GM20431 (cell line): ENCODE measurements around the gene RETREG2.
"Not testable (repeated sequence)": the region's sequence is repeated elsewhere in the genome, so short reads cannot be mapped to it uniquely, and the experiment has no call there.

ENCODE experiments used
- in situ Hi-C: fragments of 300-500 bp; cut with MseI, MboI; formaldehyde crosslinking; loops from one replicate; pipeline ENCODE4 v1.15.0; 2020; ENCODE audit warnings: low sequenced_read_pairs; ENCODE audit not compliant: unreplicated experiment

The RETREG2 gene

DNA sequence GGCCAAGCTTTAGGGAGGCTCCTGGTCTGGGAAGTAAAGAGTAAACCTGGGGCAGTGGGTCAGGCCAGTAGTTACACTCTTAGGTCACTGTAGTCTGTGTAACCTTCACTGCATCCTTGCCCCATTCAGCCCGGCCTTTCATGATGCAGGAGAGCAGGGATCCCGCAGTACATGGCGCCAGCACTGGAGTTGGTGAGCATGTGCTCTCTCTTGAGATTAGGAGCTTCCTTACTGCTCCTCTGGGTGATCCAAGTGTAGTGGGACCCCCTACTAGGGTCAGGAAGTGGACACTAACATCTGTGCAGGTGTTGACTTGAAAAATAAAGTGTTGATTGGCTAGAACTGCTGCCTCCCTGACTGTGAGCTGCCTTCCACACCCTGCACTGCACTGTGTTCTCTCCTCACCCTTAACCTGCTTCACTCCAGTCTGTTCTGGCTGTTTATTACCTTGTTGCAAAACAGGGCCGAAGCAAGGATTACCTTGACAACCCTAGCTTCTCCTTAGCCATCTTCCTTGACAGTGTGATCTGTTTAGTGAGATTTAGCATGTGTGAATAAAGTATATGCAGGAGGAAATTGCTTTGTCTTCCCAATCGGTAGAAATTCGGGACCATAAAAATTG lies 5.2 kb downstream of the RETREG2 start:
- in situ Hi-C loops, result no loop called here

DNA sequence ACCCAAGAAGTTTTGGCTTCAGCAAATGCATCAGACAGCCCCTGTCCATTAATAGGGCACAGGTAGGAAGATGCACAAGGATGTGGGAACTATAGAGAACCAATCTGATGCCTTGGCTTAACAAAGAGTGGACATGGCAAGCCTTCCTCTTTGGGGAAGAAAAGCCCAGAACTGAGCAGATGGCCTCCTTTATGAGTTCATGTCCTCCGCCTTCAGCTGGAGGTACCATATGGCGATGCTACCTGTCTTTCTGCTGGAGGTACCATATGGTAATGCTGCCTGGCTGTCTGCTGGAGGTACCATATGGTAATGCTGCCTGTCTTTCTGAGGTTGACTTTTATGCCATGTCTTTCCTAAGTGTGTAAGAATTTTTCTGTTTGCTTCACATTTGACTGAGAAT lies 6.0 kb downstream of the RETREG2 start:
- in situ Hi-C loops, result no loop called here

DNA sequence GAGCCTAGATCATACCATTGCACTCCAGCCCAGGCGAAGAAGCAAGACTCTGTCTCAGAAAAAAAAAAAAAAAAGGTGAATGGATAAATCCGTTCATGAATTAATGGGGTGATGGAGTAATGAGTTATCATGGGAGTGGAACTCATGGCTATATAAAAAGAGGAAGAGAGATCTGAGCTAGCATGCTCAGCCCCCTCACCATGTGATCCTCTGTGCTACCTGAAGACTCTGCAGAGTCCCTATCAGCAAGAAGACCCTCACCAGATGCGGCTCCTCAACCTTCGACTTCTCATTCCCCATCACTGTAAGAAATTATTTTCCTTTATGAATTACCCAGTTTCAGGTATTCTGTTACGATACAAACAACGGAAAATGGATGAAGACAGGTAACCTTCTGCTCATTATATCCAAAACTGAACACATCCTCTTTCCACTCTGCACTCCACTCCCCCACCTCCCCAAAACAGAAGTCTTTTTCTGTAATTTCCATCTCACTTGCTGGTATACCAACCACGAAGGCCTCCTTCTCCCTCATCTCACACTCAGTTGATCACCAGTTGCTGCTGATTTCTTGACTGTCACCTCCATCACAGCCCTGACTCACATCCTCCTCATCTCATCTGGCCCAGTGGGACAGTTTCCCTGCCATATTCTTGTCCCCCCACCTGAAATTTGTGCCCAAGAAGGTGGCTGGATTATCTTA lies 8.8 kb downstream of the RETREG2 start:
- in situ Hi-C loops, result no loop called here

DNA sequence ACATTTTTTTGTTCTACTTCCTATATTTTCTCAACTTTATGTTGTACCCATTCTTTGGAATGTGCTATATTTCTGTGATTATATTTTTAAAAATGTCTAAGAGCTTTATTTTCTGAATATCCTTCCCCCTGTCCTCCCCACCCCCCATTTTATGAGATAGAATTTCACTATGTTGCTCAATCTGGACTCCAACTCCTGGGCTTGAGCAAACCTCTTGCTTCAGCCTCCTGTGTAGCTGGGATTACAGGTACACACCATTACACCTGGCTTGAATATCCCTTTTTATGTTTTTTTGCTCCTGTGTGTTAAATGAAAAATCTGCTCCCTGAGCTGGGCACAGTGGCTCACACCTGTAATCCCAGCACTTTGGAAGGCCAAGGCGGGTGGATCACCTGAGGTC lies 19.3 kb downstream of the RETREG2 start:
- in situ Hi-C loops, result no loop called here

DNA sequence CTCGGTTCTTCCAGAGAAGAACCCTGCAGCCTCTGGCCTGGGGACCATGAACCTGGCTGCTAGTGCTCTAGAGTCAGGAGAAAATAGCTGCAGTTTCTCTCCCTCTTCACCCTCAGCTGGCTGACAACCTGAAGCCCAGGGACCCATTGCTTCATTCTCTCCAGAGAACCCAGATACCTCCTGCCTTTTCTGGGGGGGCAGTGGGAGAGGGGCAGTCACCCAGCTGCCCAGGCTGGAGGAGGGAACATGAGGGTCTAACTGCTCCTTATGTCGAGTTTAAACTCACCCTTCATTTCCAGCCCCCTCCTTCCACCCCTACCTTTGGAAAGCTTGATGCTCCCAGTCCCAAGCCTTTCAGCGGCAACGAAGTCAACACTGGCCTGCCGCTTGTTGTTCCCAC lies 20.9 kb downstream of the RETREG2 start:
- in situ Hi-C loops, result no loop called here

DNA sequence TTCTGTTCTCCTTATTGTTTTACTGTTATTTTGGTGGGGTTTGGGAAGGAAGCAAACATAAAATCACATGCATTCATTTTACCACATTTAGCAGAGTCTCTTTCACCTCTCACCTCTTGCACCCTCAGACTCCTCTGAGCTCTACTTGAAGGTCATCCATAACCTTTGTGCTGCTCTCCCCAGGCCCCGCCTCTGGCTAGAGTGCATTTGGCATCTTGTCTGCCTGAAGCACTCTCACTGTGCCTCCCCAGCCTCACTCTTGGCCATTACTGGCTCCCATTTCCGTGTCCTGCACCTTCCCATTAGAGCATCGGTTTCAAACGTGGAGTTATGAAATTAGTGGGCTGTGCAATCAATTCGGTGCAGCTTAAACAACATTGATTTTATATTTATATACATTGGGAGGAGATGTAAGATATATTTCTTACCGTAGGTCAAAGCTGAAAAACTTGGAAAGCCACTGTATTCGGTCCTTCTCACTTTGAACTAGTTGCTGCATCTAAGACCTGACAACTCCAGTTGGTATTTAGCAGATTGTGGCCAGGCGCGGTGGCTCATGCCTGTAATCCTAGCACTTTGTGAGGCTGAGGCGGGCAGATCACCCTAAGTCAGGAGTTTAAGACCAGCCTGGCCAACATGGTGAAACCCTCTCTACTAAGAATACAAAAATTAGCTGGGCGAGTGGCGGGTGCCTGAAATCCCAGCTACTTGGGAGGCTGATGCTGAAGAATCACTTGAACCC lies 21.6 kb downstream of the RETREG2 start:
- in situ Hi-C loops, result no loop called here

DNA sequence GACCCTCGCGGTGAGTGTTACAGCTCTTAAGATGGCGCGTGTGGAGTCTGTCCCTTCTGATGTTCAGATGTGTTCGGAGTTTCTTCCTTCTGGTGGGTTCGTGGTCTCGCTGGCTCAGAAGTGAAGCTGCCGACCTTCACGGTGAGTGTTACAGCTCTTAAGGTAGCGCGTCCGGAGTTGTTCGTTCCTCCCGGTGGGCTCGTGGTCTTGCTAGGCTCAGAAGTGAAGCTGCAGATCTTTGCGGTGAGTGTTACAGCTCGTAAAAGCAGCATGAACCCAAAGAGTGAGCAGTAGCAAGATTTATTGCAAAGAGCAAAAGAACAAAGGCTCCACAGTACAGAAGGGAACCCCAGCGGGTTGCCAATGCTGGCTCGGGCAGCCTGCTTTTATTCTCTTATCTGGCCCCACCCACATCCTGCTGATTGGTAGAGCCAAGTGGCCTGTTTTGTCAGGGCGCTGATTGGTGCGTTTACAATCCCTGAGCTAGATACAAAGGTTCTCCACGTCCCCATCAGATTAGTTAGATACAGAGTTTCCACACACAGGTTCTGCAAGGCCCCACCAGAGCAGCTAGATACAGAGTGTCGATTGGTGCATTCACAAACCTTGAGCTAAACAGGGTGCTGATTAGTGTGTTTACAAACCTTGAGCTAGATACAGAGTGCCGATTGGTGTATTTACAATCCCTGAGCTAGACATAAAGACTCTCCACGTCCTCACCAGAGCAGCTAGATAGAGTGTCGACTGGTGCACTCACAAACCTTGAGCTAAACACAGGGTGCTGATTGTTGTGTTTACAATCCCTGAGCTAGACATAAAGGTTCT lies 22.6 kb downstream of the RETREG2 start:
- in situ Hi-C loops, result not testable (repeated sequence)

DNA sequence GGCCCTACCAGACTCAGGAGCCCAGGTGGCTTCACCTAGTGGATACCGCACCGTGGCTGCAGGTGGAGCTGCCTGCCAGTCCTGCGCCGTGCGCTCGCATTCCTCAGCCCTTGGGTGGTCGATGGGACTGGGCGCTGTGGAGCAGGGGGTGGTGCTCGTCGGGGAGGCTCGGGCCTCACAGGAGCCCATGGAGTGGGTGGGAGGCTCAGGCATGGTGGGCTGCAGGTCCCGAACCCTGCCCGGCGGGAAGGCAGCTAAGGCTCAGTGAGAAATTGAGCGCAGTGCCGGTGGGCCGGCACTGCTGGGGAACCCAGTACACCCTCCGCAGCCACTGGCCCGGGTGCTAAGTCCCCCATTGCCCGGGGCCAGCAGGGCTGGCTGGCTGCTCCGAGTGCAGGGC lies 23.3 kb downstream of the RETREG2 start:
- in situ Hi-C loops, result not testable (repeated sequence)

DNA sequence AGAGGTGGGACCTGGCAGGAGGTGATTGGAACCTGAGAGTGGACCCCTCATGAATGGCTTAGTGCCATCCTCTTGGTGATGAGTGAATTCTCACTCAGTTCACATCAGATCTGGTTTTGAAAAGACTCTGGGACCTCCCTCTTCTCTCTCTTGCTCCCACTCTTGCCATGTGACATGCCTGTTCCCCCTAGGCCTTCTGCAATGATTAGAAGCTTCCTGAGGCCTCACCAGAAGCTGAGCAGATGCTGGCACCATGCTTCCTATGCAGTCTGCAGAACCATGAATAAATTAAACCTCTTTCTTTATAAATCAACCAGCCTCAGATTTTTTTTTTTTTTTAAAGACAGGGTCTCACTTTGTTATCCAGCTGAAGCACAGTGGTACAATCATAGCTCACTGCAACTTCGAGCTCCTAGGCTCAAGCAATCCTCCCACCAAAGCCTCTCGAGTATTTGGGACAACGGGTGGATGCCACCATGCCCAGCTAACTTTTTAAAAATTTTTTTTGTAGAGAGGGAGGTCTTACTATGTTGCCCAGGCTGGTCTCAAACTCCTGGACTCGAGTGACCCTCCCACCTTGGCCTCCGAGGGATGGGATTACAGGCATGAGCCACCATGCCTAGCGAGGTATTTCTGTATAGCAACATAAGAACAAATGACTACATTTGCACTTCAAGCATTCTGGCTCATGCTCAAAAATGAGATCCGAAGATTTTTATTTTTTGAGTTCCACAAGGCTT lies 26.5 kb downstream of the RETREG2 start:
- in situ Hi-C loops, result no loop called here

DNA sequence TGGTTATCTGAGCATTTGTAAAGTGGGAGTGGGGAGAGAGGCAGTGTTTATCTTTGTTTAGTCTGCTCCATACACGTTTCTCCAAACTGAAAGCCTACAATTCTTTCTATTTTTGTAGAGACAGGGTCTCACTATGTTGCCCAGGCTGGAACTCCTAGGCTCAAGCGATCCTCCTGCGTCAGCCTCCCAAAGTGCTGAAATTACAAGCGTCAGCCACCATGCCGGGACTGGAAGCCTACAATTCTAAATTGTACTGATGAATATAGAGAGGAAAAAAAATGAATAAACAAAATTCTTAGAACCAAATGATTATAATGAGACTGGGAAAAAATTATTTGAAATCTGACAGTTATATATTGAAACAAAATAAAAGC lies 27.1 kb downstream of the RETREG2 start:
- in situ Hi-C loops, result no loop called here

DNA sequence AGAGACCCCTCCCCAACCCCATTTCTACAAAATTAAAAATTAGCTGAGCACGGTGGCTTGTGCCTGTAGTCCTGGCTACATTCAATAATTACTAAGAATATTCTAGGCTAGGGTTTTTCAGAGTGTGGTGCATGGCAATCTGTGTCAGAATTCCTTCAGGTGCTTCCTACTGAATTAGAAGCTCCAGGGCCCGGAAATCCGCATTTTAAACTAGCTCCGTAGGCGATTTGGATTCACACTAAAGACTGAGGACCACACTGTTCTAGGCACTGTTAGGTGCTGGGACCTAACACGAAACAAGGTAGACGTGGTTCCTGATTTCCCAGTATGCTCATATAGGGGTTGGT lies 27.9 kb downstream of the RETREG2 start:
- in situ Hi-C loops, result no loop called here

DNA sequence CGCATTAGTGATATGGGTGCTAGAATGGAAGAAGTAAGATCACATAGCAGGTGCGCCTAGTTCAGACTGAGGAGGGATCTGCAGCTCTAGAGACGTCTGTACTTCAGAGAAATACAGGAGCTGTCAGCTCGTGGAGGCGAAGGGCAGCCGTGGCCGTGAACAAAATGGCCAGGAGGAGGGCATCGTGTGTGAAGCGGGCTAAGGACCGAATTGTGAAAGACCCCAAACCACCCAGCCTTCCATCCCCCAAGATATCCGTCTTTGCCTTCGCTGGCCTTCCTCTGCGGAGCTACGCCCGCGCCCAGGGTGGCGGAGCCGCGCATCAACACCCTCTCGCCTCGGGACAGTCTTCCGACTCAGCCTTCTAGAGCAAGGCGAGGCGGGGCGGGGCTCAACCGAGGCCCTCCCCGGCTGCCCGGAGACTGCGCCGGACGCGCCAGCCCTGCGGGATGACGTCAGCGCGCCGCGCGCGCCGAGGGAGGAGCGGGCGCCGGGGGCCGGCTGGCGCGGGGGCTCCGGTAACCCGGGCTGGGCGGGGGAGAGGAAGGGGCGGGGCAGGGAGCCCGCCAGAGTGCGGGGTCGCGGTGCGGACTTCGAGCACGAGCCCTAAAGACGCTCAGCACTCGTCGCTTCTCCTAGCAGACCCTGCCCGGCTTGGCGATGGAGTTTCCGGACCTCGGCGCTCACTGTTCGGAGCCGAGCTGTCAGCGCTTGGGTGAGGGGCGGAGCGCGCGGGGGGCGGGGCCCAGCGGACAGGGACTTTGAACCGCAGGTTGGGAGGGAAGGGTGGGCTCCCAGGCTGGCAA lies 28.5 kb downstream of the RETREG2 start, which contains the start of gene ZFAND2B:
Gene ZFAND2B (plus strand): TSS at position 455 of the 806 bp plus-strand sequence. CDS start 206 bp downstream, at position 661.
- in situ Hi-C loops, result no loop called here

DNA sequence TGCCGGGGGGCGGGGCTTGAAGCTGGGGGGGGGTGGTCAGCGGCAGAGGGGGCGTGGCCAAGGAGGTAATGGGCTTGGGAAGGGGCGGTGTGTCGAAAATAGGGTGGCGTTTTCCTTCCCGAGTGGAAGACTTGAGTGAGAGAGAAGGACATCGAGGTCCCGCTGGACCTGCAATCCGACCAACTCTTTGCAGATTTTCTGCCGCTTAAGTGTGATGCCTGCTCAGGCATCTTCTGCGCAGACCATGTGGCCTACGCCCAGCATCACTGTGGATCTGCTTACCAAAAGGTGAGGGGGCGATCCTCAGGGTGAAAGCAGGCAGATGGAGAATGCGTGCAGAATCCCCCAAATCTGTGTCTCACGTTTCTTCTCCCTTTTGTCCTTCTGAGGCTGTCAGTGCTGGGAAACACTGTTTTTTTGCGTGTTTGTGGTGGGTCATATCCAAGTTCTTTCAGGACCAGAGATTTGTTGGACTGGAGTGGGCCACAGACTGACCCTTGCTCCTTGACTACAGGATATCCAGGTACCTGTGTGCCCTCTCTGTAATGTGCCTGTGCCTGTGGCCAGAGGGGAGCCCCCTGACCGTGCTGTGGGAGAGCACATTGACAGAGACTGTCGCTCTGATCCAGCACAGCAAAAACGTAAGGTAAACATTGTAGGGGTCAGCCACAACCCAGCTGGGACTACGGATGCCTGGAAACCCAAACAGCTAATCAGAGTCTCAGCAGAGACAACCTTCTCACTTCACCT lies 29.2 kb downstream of the RETREG2 start:
- in situ Hi-C loops, result no loop called here

DNA sequence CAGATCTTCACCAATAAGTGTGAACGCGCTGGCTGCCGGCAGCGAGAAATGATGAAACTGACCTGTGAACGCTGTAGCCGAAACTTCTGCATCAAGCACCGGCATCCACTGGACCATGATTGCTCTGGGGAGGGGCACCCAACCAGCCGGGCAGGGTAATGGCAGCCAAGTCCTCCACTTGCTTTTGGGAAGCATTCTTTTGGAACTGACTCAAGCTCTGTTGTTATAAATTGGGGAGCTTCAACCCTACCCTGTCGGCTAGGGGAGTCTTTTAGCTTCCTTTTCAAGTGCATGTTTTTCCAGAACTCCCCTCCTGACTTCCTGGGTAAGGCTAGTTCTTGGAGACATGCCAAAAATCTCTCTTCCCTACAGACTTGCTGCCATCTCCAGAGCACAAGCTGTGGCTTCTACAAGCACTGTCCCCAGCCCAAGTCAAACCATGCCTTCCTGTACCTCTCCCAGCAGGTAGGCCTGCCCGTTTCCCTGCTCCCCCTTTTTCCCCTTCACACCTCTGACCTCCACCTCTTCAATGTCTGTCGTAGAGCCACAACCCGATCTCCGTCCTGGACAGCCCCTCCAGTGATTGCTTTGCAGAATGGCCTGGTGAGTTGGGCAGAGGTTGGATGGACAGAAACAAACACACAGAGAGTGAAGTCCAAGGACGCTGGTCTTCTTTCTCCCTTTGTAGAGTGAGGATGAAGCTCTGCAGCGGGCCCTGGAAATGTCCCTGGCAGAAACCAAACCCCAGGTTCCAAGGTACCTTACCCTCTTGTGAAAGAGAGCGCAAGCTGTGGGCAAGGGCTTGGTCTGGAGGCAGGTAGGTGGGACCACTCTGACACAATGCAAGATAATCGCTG lies 30.0 kb downstream of the RETREG2 start:
- in situ Hi-C loops, result no loop called here

DNA sequence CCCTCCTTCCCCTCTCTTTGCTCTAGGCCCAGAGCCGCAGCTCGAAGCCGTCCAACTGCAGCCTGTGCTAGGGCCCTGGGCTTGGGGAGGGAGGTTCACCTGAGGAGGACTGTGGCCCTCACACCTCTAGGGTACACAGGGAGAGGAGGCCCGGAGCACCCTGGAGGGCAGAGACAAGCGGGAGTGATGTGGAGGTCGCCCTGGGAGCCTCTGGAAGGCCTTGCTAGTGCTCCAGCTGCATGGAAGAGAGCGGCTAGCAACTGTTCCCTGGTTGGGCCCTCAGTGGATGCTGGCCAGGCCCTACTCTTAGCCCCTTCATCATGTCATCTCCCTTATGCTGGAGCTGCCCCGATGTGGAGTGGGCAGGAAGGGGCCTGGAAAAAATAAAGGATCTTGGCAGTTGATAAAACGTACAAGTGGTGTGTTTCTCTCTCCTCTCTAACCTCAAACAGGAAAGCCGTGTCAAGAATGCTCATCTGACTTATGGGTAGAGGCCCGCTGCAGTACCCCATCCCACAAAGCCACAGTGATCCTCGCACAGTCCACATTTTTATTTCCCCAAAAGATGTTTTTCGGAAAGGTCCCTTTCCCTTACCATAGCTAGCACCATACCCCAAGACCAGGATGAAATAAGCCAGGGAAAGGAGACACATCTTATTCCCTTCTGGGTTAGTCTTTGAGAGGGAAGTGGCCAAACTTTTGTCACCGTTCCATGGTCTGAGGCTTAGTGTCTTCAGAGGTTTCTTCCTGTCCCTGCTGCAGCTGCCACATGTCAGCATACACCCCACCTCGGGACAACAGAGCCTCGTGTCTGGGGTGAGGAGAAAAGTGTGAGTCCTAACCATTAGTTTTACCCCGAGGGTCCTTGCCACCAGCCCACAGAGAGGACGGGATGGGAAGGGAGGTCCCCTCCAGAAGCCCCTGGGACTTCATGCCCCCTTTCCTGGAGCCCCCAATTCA lies 31.4 kb downstream of the RETREG2 start:
- in situ Hi-C loops, result no loop called here

DNA sequence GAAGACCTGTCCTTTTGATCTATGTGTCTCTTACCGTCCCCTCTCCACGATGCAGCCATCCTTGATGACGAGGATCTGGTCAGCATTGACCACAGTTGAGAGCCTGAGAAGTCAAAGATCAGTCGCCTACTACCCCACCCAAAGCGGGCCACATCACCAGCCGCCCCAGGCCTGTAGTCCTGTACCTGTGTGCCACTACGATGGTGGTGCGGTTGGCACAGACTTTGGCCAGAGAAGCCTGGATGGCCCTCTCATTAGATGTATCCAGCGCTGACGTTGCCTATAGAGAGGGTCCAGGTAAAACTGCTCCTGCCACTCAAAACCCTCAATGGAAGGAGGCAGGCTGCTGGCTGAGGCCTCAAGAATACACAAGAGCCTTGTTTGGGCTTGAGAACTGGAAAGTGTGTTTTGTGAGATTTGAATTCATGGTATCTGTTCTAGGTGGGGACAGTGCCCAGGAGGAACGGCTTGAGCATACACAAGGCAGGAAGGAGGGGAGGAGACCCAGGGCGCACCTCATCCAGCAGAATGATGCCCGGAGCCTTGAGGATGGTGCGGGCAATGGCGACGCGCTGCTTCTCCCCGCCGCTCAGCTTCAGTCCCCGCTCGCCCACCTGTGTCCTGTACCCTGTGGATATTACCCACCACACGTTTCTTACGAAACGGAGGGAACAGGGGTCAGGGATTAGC lies 32.3 kb downstream of the RETREG2 start:
- in situ Hi-C loops, result no loop called here
